Liver (tissue), 3 donors: ENCODE measurements around the gene TFR2.

Experiments used
- ATF3 ChIP-seq: IDR thresholded peaks from 2 replicates; pipeline ENCODE4 v1.6.1; 2016; ENCODE audit warnings: antibody characterized with exemption
- EGR1 ChIP-seq, 2 donors: IDR thresholded peaks; 2 replicates each; pipeline ENCODE4 v1.6.1; 2016 to 2018; ENCODE audit warnings: antibody characterized with exemption in 2 of 2, low read depth in 2 of 2
- FOXA2 ChIP-seq: IDR thresholded peaks from 2 replicates; pipeline ENCODE4 v1.6.1; 2016; ENCODE audit warnings: antibody characterized with exemption
- JUND ChIP-seq, 2 donors: IDR thresholded peaks; 2 replicates each; pipeline ENCODE4 v1.6.1; 2016; ENCODE audit warnings: antibody characterized with exemption in 2 of 2
- NR2F2 ChIP-seq: IDR thresholded peaks from 2 replicates; pipeline ENCODE4 v1.6.1; 2016; ENCODE audit warnings: antibody characterized with exemption
- RAD21 ChIP-seq, 2 donors: IDR thresholded peaks; 2 replicates each; pipeline ENCODE4 v1.6.1; 2016; ENCODE audit warnings: antibody characterized with exemption in 2 of 2, mild to moderate bottlenecking in 2 of 2
- REST ChIP-seq: IDR thresholded peaks from 2 replicates; pipeline ENCODE4 v1.6.1; 2016; ENCODE audit warnings: antibody characterized with exemption, mild to moderate bottlenecking
- RXRA ChIP-seq, 2 donors: IDR thresholded peaks; 2 replicates each; pipeline ENCODE4 v1.6.1; 2017 to 2018; ENCODE audit warnings: antibody characterized with exemption in 2 of 2, mild to moderate bottlenecking in 1 of 2
- SP1 ChIP-seq: IDR thresholded peaks from 2 replicates; pipeline ENCODE4 v1.6.1; 2018; ENCODE audit warnings: antibody characterized with exemption, mild to moderate bottlenecking
- TAF1 ChIP-seq: conservative IDR thresholded peaks from 2 replicates; pipeline ENCODE4 v1.6.1; 2016; ENCODE audit warnings: antibody characterized with exemption, mild to moderate bottlenecking
- YY1 ChIP-seq: IDR thresholded peaks from 2 replicates; pipeline ENCODE4 v1.6.1; 2016; ENCODE audit warnings: antibody characterized with exemption, mild to moderate bottlenecking
- ZBTB33 ChIP-seq: IDR thresholded peaks from 2 replicates; pipeline ENCODE4 v1.6.1; 2016; ENCODE audit warnings: antibody characterized with exemption
- TF ChIP-seq, protein P1 (sequence below): fragments of 150-350 bp; IDR thresholded peaks from 2 replicates; pipeline ENCODE4 v1.5.1; 2017; ENCODE audit warnings: improper control_type of control experiment, low read depth, low read length; ENCODE audit not compliant: missing input control
- TF ChIP-seq, protein P2 (sequence below): IDR thresholded peaks from 2 replicates; pipeline ENCODE4 v1.6.1; 2016; ENCODE audit warnings: antibody characterized with exemption
- donor health status: healthy.
- donor health status: healthy.

DNA sequence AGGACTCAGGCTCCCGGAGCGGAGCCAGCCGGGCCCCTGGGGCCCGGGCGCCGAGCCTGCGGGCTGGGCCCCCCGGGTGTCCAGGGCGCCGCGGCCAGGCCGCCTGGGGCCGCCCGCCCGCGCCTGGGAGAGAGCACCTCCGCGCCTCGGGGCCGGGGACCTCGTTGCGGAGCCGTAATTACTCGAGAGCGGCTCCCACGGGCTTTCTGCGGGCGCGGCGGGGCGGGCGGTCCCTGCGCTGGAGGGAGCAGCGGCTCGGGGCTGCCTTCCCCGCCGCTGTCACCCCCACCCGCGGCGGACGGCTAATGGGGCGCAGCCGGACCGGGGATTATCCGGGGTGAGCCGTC lies 33.7 kb upstream of the TFR2 start:
- TF ChIP-seq JUND (IDR thresholded peaks at IDR 0.05) = no peak
- TF ChIP-seq, protein P1, sequence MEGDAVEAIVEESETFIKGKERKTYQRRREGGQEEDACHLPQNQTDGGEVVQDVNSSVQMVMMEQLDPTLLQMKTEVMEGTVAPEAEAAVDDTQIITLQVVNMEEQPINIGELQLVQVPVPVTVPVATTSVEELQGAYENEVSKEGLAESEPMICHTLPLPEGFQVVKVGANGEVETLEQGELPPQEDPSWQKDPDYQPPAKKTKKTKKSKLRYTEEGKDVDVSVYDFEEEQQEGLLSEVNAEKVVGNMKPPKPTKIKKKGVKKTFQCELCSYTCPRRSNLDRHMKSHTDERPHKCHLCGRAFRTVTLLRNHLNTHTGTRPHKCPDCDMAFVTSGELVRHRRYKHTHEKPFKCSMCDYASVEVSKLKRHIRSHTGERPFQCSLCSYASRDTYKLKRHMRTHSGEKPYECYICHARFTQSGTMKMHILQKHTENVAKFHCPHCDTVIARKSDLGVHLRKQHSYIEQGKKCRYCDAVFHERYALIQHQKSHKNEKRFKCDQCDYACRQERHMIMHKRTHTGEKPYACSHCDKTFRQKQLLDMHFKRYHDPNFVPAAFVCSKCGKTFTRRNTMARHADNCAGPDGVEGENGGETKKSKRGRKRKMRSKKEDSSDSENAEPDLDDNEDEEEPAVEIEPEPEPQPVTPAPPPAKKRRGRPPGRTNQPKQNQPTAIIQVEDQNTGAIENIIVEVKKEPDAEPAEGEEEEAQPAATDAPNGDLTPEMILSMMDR = no peak
- no peak for TF ChIP-seq RXRA (IDR thresholded peaks at IDR 0.05)
- TF ChIP-seq NR2F2 = no peak
- TF ChIP-seq ZBTB33 = no peak
- no peak for TF ChIP-seq FOXA2
- no peak for TF ChIP-seq TAF1
- no peak for TF ChIP-seq SP1
- TF ChIP-seq ATF3 = no peak
- no peak for TF ChIP-seq YY1
- TF ChIP-seq, protein P2, sequence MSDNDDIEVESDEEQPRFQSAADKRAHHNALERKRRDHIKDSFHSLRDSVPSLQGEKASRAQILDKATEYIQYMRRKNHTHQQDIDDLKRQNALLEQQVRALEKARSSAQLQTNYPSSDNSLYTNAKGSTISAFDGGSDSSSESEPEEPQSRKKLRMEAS = no peak
- TF ChIP-seq REST = no peak
- TF ChIP-seq EGR1 (IDR thresholded peaks at IDR 0.05; ENCODE audit: low read depth in 2 of 2) = no peak
- no peak for TF ChIP-seq RAD21 (IDR thresholded peaks at IDR 0.05)
